Stimulated activated naive B cell treated with anti-CD40 and anti-IgM and Interleukin-4, amounts not matched to agents 10 μg/mL and 1 μg/mL and 100 μg/mL, for 72 hours (primary cell): Measurements from ENCODE around the gene DGKI.

Experiments used
- ATAC-seq, 2 donors: fragments of 150-1000 bp; cut with Tn5 transposase; replicated peaks; 2 replicates each; pipeline ENCODE4 v1.10.0; 2021; ENCODE audit warnings: moderate library complexity in 1 of 2
- DNase-seq: peaks from one replicate; pipeline ENCODE4 v3.0.0; 2021
- H3K27ac Mint-ChIP-seq: one replicate; pipeline ENCODE4 v1.8.0; 2022; ENCODE audit warnings: mild to moderate bottlenecking, mixed read lengths
- H3K27me3 Mint-ChIP-seq, 2 donors: one replicate each; pipeline ENCODE4 v1.8.0; 2022; ENCODE audit warnings: mixed read lengths in 2 of 2
- H3K36me3 Mint-ChIP-seq, 2 donors: one replicate each; pipeline ENCODE4 v1.8.0; 2022; ENCODE audit warnings: mixed read lengths in 2 of 2, mild to moderate bottlenecking in 1 of 2
- H3K4me1 Mint-ChIP-seq, 2 donors: one replicate each; pipeline ENCODE4 v1.8.0; 2022; ENCODE audit warnings: mixed read lengths in 2 of 2, mild to moderate bottlenecking in 1 of 2
- H3K4me3 Mint-ChIP-seq, 2 donors: one replicate each; pipeline ENCODE4 v1.8.0; 2022; ENCODE audit warnings: mild to moderate bottlenecking in 2 of 2, mixed read lengths in 2 of 2, moderate library complexity in 1 of 2
- H3K9me3 Mint-ChIP-seq, 2 donors: one replicate each; pipeline ENCODE4 v1.8.0; 2022; ENCODE audit warnings: mixed read lengths in 2 of 2, mild to moderate bottlenecking in 1 of 2

DGKI gene

DNA sequence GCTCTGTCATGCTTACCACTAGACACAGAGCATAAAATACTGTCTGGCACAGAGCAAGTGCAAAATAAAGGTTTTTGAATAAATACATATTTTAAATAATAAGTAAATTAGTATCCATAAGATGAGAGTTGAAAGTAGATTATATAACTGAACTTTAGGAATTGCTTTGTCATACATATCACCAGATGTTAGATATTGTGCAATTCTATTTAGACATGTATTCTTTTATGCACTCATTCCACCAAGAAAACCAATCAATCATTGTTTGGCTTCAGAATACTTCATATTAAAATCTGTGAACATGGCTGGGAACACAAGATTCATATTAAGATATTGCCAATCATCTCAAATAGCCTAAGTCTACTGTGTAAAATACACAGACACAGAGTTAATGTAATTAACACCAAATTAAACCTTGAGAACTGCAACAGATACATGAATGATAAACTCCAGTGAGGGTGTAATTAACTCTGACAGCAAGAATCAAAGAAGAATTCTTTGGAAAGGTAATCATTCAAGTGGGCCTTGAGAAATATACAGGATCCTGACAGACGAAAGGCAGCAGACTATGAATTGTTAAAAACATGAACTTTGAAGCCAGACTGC lies 302.2 kb downstream of the DGKI start:
- H3K9me3 Mint-ChIP-seq = peaks cover 0 to 3% of the 10 kb centered on the region in 2 donors
- no peak for DNase-seq
- no peaks in the 10 kb centered on the region for H3K36me3 Mint-ChIP-seq
- no peaks in the 10 kb centered on the region for H3K27me3 Mint-ChIP-seq
- no peaks in the 10 kb centered on the region for H3K4me1 Mint-ChIP-seq
- no peak for ATAC-seq
- no peak overlapping the region for H3K27ac Mint-ChIP-seq
- H3K4me3 Mint-ChIP-seq = no peak overlapping the region

DNA sequence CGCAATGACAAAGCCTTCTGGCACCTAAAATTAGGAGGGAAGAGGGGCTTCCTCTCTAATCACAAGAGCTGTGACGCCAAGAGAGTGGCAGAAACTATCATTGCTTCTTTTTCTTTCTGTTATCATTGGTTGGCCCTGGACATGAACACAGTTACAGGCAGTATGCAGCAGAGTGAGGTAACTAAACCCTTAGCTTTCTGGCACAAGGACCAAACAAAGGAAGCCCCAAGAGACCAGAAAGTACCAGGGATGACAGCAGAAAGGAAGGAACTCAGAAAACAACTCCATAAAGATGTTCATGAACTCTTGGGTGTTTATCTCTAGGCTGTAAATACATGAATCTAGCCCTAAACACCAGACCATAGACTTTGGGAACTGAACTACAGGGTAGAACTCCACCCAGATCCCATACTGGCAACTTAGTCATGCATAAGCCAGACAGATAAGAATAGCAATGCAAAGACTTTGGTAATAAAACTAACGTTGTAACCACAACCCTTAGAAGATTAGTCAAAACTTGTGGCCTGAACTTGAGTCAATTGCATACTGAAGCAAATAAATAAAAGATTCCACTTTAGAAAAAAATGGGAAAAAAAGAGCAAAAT lies 307.6 kb downstream of the DGKI start:
- Mint-ChIP-seq H3K36me3 (no peaks in the 10 kb centered on the region), H3K27ac (no peak overlapping the region), H3K4me3 (no peak overlapping the region), H3K4me1 (no peaks in the 10 kb centered on the region), H3K27me3 (no peaks in the 10 kb centered on the region), H3K9me3 (peaks cover 0 to 1% of the 10 kb centered on the region in 2 donors)
- no peak for ATAC-seq
- no peak for DNase-seq

DNA sequence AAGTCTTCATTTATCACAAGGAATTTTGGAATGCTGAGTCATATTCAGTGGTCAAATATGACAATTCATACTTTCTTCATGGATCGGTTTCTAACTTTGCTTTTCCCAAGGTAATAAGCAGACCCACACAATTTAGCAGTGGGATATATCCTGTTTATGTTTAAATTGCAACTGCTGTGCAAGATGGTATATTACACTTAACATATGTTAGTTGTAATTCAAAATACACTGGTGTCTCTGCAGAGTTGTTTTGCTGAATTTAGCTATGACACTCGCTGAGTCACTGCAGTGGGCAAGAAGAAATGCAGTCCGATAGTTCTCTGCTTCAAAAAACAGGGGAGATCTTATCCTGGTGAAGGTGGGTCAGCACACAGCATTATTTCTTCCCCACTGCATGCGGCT lies 308.4 kb downstream of the DGKI start:
- Mint-ChIP-seq H3K36me3 (no peaks in the 10 kb centered on the region), H3K27me3 (no peaks in the 10 kb centered on the region), H3K9me3 (peaks cover 0 to 1% of the 10 kb centered on the region in 2 donors), H3K4me3 (no peak overlapping the region), H3K4me1 (no peaks in the 10 kb centered on the region), H3K27ac (no peak overlapping the region)
- DNase-seq (no peak), ATAC-seq (no peak)

DNA sequence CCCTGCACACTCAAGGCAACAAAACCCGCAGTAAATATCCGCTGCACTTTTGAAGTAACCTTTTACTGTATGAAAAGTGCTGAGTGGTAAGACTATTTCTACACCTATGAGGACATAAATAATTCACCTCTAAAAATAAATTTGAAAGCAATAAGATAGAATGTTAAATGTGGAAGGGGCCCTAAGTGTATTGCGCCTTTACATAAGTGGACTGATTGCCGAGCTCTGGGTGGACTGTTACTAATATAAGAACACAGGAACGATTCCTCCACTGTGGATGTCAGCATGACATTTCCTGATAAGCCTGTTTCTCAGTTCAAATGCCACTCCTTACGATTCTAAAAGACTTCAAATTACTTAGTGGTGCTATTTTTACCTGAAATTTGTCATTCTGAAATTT lies 311.2 kb downstream of the DGKI start:
- no peaks in the 10 kb centered on the region for H3K4me1 Mint-ChIP-seq
- no peak for ATAC-seq
- no peak overlapping the region for H3K4me3 Mint-ChIP-seq
- DNase-seq = no peak
- peaks cover 0 to 1% of the 10 kb centered on the region in 2 donors for H3K9me3 Mint-ChIP-seq
- no peaks in the 10 kb centered on the region for H3K27me3 Mint-ChIP-seq
- no peak overlapping the region for H3K27ac Mint-ChIP-seq
- H3K36me3 Mint-ChIP-seq = no peaks in the 10 kb centered on the region

DNA sequence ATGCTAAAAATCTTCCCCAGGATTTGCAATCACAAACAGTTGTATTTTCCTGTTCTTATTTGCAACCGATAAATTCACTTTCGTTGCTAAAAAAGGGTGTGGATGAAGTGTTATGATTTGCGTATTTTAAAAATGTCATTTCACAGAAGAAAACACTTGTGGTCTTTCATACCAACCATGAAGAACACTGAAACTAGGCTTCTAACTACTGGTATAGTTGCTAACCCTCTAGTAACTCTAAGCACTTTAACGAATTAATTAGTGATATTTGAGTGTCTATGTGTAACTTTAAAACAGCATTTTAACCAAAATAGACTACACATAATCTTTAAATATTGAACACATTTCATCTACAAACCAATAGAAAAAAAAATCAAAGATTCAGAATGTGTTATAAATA lies 315.1 kb downstream of the DGKI start:
- no peak for DNase-seq
- H3K9me3 Mint-ChIP-seq = no peaks in the 10 kb centered on the region
- no peak for ATAC-seq
- no peak overlapping the region for H3K27ac Mint-ChIP-seq
- H3K4me1 Mint-ChIP-seq = no peaks in the 10 kb centered on the region
- no peaks in the 10 kb centered on the region for H3K27me3 Mint-ChIP-seq
- no peak overlapping the region for H3K4me3 Mint-ChIP-seq
- H3K36me3 Mint-ChIP-seq = no peaks in the 10 kb centered on the region

DNA sequence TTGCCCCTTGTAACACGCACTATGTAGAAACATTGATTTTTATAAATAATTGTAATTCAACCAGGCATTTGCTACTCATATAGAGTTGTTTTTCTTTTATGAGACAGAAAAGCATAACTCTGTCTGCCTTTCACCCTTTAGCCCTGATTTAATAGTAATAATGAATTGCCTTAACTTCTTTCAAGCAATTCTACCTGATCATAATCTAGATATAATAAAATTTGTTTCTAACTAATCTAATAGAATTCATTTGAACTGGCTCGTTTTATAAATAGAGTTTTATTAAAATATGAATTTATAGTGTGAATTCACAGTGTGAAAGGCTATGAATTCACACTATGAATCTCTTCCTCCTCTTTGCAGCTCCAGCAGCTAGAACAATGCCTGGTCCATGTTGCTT lies 319.1 kb downstream of the DGKI start:
- Mint-ChIP-seq H3K9me3 (no peaks in the 10 kb centered on the region), H3K4me3 (no peak overlapping the region), H3K27ac (no peak overlapping the region), H3K36me3 (no peaks in the 10 kb centered on the region), H3K27me3 (no peaks in the 10 kb centered on the region), H3K4me1 (no peaks in the 10 kb centered on the region)
- DNase-seq = no peak
- ATAC-seq = no peak

DNA sequence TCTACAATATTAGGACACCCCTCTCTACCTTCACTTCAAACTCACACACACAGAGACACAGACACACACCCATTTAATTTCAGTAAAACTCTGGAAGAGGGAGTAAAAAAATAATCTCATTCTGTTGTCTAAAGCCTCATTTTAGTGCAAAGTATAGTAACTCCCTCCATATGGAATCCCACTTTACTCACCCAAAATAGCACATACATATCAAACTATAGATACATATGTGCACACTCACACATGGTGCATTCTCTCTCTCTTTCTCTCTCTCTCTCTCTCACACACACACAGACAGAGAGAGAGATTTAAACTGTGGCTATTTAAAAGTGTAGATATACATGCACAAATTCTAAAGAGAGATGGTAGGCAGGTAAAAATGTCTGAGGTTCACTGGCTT lies 323.6 kb downstream of the DGKI start:
- no peaks in the 10 kb centered on the region for H3K4me1 Mint-ChIP-seq
- no peak overlapping the region for H3K27ac Mint-ChIP-seq
- DNase-seq (no peak), ATAC-seq (no peak)
- H3K4me3 Mint-ChIP-seq = no peak overlapping the region
- peaks cover 0 to 2% of the 10 kb centered on the region in 2 donors for H3K9me3 Mint-ChIP-seq
- no peaks in the 10 kb centered on the region for H3K27me3 Mint-ChIP-seq
- H3K36me3 Mint-ChIP-seq = no peaks in the 10 kb centered on the region

DNA sequence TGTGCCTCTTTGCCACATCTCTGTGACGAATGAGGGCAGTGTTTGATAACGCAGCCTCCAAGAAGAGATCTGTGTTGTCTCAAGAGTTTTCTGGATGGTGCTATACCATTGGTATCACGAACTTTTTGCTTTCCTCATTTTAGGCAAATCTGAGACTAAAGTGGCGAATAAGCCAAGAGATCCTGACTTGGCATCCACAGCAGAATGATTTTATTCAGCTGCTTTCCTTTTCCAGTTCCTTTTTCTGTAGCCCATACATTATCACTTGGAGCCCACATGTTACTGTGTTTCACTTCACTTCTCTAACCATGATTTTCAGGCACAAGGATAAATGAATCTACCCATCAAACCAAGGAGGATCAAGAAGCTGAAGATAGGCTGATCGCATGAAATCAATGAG lies 325.3 kb downstream of the DGKI start:
- H3K27ac Mint-ChIP-seq = no peak overlapping the region
- H3K36me3 Mint-ChIP-seq = no peaks in the 10 kb centered on the region
- DNase-seq = no peak
- H3K4me3 Mint-ChIP-seq = no peak overlapping the region
- H3K27me3 Mint-ChIP-seq = no peaks in the 10 kb centered on the region
- no peaks in the 10 kb centered on the region for H3K4me1 Mint-ChIP-seq
- no peak for ATAC-seq
- H3K9me3 Mint-ChIP-seq = peaks cover 0 to 2% of the 10 kb centered on the region in 2 donors

DNA sequence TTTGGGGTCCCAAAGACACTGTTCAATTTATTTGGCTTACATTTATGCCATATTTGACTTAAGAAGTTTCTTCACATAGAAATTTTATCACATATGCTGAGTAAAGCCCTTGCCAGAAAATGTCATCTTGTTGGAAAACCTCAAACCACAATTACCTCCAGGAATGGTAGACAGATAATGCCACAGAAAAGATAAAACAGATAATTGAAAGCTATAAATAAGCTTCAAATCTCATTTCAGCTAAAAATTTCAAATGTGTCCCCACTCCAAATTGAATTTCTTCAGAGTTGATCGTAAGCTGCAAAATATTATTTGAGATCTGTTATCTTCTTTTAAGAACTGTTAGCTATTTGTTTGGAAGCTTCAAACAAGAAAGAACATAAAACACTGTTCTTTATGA lies 326.8 kb downstream of the DGKI start:
- no peaks in the 10 kb centered on the region for H3K27me3 Mint-ChIP-seq
- H3K4me1 Mint-ChIP-seq = no peaks in the 10 kb centered on the region
- ATAC-seq (no peak), DNase-seq (no peak)
- H3K4me3 Mint-ChIP-seq = no peak overlapping the region
- H3K27ac Mint-ChIP-seq = no peak overlapping the region
- H3K9me3 Mint-ChIP-seq = peaks cover 0 to 2% of the 10 kb centered on the region in 2 donors
- no peaks in the 10 kb centered on the region for H3K36me3 Mint-ChIP-seq

DNA sequence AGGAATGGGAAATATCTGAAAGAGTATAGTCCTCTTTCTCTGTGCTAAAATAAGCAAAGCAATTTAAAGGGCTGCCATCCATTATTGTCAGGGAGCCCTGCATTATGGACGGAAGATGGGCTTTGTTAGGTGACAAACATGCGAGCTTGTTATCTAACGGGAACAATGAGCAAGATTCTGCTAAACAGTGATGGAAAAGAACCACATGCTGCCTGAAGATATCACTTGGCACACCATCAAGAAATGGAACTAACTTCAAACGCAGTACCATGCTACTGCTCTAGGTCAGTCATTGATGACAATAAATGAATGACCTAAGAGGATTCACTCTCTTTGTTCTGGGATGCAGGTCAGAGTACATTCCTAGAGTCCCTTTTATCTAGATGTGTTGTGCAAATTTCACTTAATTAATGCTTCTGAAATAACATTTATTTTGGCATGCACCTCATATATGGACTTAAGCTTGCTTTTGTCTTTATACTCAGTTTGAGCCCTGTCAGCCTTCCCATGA lies 327.5 kb downstream of the DGKI start:
- Mint-ChIP-seq H3K36me3 (no peaks in the 10 kb centered on the region), H3K27ac (no peak overlapping the region), H3K4me3 (no peak overlapping the region), H3K9me3 (peaks cover 0 to 2% of the 10 kb centered on the region in 2 donors), H3K27me3 (no peaks in the 10 kb centered on the region), H3K4me1 (no peaks in the 10 kb centered on the region)
- ATAC-seq (no peak), DNase-seq (no peak)

DNA sequence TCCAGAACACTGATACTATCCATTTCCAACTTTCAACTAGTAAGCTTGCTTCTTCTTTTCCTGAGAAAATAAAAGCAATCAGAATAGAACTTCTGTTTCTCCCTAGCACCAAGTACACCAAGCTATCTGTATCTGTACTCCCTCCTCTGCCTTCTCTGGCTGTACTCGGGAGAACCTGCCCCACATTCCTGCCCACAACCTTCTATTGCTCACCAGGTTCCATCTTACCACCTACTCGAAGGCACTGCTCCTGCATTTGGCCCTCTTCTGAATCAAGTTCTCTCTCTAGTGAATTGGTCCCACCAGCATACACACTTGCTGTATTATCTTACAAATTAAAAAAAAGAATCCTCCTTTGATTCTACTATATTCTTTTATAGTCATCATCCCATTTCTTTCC lies 333.7 kb downstream of the DGKI start:
- ATAC-seq = no peak
- peaks cover 0 to 4% of the 10 kb centered on the region in 2 donors for H3K9me3 Mint-ChIP-seq
- no peak overlapping the region for H3K27ac Mint-ChIP-seq
- H3K4me3 Mint-ChIP-seq = no peak overlapping the region
- H3K36me3 Mint-ChIP-seq = no peaks in the 10 kb centered on the region
- DNase-seq = no peak
- no peaks in the 10 kb centered on the region for H3K27me3 Mint-ChIP-seq
- H3K4me1 Mint-ChIP-seq = no peaks in the 10 kb centered on the region

DNA sequence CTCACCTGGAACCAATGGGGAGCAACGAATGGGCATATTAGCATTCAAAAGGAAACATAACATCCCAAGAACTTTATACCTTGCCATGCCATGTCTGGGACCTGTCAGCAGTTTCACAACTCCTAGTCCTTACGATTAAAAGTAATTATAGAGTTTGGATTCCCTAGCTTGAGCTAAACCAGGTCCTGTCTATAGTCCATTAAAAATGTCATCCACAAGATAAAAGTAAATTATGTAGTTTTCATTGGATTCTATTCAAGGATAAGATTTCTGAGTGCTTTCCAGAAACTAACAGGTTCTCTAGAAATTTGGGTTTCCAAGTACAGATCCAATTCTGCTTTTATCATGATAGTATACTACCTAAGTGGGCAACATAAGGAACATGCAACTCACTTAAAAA lies 339.7 kb downstream of the DGKI start:
- peaks cover 0 to 8% of the 10 kb centered on the region in 2 donors for H3K9me3 Mint-ChIP-seq
- no peak for DNase-seq
- no peaks in the 10 kb centered on the region for H3K27me3 Mint-ChIP-seq
- no peaks in the 10 kb centered on the region for H3K36me3 Mint-ChIP-seq
- H3K4me1 Mint-ChIP-seq = no peaks in the 10 kb centered on the region
- no peak for ATAC-seq
- H3K4me3 Mint-ChIP-seq = no peak overlapping the region
- H3K27ac Mint-ChIP-seq = no peak overlapping the region

DNA sequence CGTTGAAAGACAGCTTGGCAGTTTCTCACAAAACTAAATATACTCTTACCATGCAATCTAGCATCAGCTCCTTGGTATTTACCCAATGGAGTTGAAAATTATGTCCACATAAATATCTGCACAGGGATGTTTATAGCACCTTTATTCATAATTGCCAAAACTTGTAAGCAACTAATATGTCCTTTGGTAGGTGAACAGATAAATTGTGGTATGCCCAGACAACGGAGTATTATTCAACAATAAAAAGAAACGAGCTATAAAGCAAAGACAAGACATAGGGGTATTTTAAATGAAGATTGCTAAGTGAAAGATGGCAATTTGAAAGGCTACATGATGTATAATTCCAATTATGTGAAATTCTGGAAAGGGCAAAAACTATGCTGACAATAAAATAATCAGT lies 340.7 kb downstream of the DGKI start:
- peaks cover 0 to 10% of the 10 kb centered on the region in 2 donors for H3K9me3 Mint-ChIP-seq
- no peaks in the 10 kb centered on the region for H3K36me3 Mint-ChIP-seq
- H3K27ac Mint-ChIP-seq = no peak overlapping the region
- no peak overlapping the region for H3K4me3 Mint-ChIP-seq
- ATAC-seq (no peak), DNase-seq (no peak)
- no peaks in the 10 kb centered on the region for H3K4me1 Mint-ChIP-seq
- H3K27me3 Mint-ChIP-seq = no peaks in the 10 kb centered on the region

DNA sequence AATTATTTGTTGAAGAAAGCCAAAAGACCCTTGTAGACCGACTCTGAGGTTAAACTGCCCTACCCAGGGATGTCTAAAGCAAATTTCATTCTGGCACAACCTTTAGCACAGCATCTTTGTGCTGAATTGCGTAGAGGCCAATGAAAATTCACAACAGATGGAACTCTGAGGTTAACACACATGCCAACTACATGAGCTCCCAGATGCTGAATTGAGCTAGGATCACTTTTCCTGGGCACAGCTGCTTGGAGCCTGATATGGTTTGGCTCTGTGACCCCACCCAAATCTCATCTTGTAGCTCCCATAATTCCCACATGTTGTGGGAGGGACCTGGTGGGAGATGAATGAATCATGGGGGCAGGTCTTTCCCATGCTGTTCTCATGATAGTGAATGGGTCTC lies 345.2 kb downstream of the DGKI start:
- no peak for DNase-seq
- Mint-ChIP-seq H3K9me3 (peaks cover 4 to 8% of the 10 kb centered on the region in 2 donors), H3K4me1 (no peaks in the 10 kb centered on the region)

DNA sequence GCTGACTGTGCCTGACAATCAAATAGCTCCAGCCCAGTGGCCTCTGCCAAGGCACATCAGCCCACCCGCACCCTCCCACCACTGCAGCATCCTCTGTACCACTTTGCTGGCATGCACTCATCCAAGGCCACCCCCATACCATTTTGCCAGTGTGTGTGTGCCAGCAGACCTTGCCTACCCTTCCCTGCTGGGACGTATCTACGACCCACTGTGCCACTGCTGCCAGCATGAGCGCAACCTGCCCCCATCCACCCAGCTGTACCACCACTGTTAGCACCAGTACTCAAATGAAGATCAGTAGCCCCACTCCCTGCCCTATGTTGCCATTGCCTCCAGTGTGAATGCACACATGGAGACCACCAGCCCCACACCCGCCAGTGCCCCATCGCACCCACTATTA lies 353.9 kb downstream of the DGKI start:
- Mint-ChIP-seq H3K36me3 (peaks cover 0 to 1% of the 10 kb centered on the region in 2 donors), H3K9me3 (peaks cover 20 to 29% of the 10 kb centered on the region in 2 donors), H3K4me3 (no peak overlapping the region), H3K27me3 (no peaks in the 10 kb centered on the region), H3K27ac (no peak overlapping the region), H3K4me1 (no peaks in the 10 kb centered on the region)
- ATAC-seq (no peak), DNase-seq (no peak)

More for the DNA sequence above, 345.2 kb downstream of the DGKI start:
- ATAC-seq = no peak
- H3K27me3 Mint-ChIP-seq = no peaks in the 10 kb centered on the region
- H3K4me3 Mint-ChIP-seq = no peak overlapping the region
- H3K27ac Mint-ChIP-seq = no peak overlapping the region
- H3K36me3 Mint-ChIP-seq = no peaks in the 10 kb centered on the region
